Measurements from ENCODE around the gene GNB1. TPM values are rescaled to one million over a fixed set of nuclear protein-coding genes. Genes with fewer than 3 reads are reported as not detected.

The GNB1 gene
- total and polyA plus RNA-seq, 10 of the 15 experiments (the other 5 are each of a cell fraction or from before 2014, with no cell fraction given), result 23.0 to 392 (median 93.9) TPM

- ChIA-PET SMC1A (ENCODE audit: uncharacterized antibody, unreplicated experiment) (interaction anchor here (0.6 to 2.5 kb wide), 4 partner anchors 12 to 35 kb away, joined by 3 to 5 read pairs (median 4); no protein-coding TSS in a partner anchor), POLR2A (interaction anchor here (0.7 to 1.4 kb wide), 3 partner anchors 34 to 73 kb away, joined by 4 to 7 read pairs (median 6); no protein-coding TSS in a partner anchor), CTCF (interaction anchor here (0.6 to 2.4 kb wide), 2 partner anchors 66 to 97 kb away, joined by 3 to 8 read pairs; no protein-coding TSS in a partner anchor), RAD21 (ENCODE audit: unreplicated experiment) (interaction anchor here (0.9 to 1.1 kb wide), 3 partner anchors 18 to 96 kb away, joined by 3 to 4 read pairs (median 3); no protein-coding TSS in a partner anchor)
- FAIRE-seq (no peak), ATAC-seq (no peak), DNase-seq (ENCODE audit: low read depth, low spot score) (no peak)
- no peaks in the 10 kb centered on the region for H4K20me1 ChIP-seq (ENCODE audit: control insufficient read depth, insufficient read depth)
- no peaks in the 10 kb centered on the region for H3K9me3 ChIP-seq (replicated peaks; ENCODE audit: control insufficient read depth, insufficient read depth, low read length)
- in situ Hi-C loops (cut with MboI) (no loop called here), intact Hi-C loops (cut with micrococcal nuclease; ENCODE audit: unreplicated experiment) (no loop called here)
- BruUV-seq (replicated peaks), result no TSS peak
- no peaks in the 10 kb centered on the region for H3K27me3 ChIP-seq (replicated peaks in 1 of 2; ENCODE audit: control insufficient read depth in 2 of 2, insufficient read depth in 2 of 2, low read length in 1 of 2)
- H3K4me1 ChIP-seq (ENCODE audit: control insufficient read depth, insufficient read depth, low read length), result no peaks in the 10 kb centered on the region; the same call in 1 of the 2 replicates
- no peak for TF ChIP-seq RAD21 (IDR thresholded peaks at IDR 0.05; ENCODE audit: insufficient read depth, low read depth, low read length)
- TF ChIP-seq EP300 (IDR thresholded peaks at IDR 0.05; ENCODE audit: borderline replicate concordance in 1 of 2, control insufficient read depth in 1 of 2, low read depth in 2 of 2, low read length in 2 of 2), result no peak
- TF ChIP-seq NR2C2 (IDR thresholded peaks at IDR 0.05; ENCODE audit: borderline replicate concordance, control insufficient read depth, insufficient read length, low read depth), result no peak
- TF ChIP-seq POLR2A (IDR thresholded peaks at IDR 0.05; ENCODE audit: low read depth, low read length), result no peak
- TF ChIP-seq NFXL1 (IDR thresholded peaks at IDR 0.05; ENCODE audit: borderline replicate concordance), result no peak
- TF ChIP-seq POLR2AphosphoS2 (IDR thresholded peaks at IDR 0.05; ENCODE audit: low read depth, low read length), result no peak
- TF ChIP-seq ASH2L (IDR thresholded peaks at IDR 0.05; ENCODE audit: borderline replicate concordance, low read depth), result no peak
- no peak for TF ChIP-seq IKZF1 (conservative IDR thresholded peaks at IDR 0.05)
- no peak for TF ChIP-seq SUPT20H (IDR thresholded peaks at IDR 0.05; ENCODE audit: borderline replicate concordance, control insufficient read depth, low read depth, low read length)
- no peak for TF ChIP-seq ETV6 (conservative IDR thresholded peaks at IDR 0.05 in 1 of 2, IDR thresholded peaks at IDR 0.05 in 1 of 2; ENCODE audit: borderline replicate concordance in 1 of 2, low read depth in 1 of 2)
- TF ChIP-seq HDAC2 (IDR thresholded peaks at IDR 0.05), result no peak
- TF ChIP-seq NR2C1 (IDR thresholded peaks at IDR 0.05), result no peak
- no peak for TF ChIP-seq BCL11A (IDR thresholded peaks at IDR 0.05; ENCODE audit: low read depth, low read length)
- no peak for TF ChIP-seq MAX (IDR thresholded peaks at IDR 0.05; ENCODE audit: low read depth, low read length)
- TF ChIP-seq MYC (IDR thresholded peaks at IDR 0.05; ENCODE audit: insufficient read depth, insufficient read length, insufficient replicate concordance, low read length, severe bottlenecking), result no peak
- TF ChIP-seq SMAD5 (IDR thresholded peaks at IDR 0.05; ENCODE audit: low read depth), result no peak
- H3K4me2 ChIP-seq (ENCODE audit: control insufficient read depth, insufficient read depth), result no peak overlapping the region
- no peak overlapping the region for H3K27ac ChIP-seq (ENCODE audit: control insufficient read depth, insufficient read depth)
- H2AFZ ChIP-seq (ENCODE audit: control insufficient read depth, low read depth, low read length), result no peak overlapping the region
- 99% methylated on average over 6 of the region's 6 CpGs for WGBS (ENCODE audit: insufficient coverage, insufficient replicate concordance, low lambda C conversion rate, missing lambda C conversion rate)
- H3K79me2 ChIP-seq (ENCODE audit: control insufficient read depth, insufficient read depth, low read length), result no peaks in the 10 kb centered on the region; the same call in 1 of the 2 replicates
- H3K4me3 ChIP-seq, result no peak overlapping the region
- no peak overlapping the region for H3K9ac ChIP-seq (ENCODE audit: control insufficient read depth, insufficient read depth, low read length)
- peaks cover 15 to 26% of the 10 kb centered on the region in 2 experiments; a peak in 3 of 4 replicates for H3K36me3 ChIP-seq (ENCODE audit: control insufficient read depth in 2 of 2, insufficient read depth in 2 of 2, low read length in 1 of 2)
Observed at GRCh38 chr1:1809489-1809888, 81.4 kb downstream of the GNB1 start.

Data from GM12878 (cell line).